ENCODE results near the gene SLC16A12. TPM values are rescaled to one million over a fixed set of nuclear protein-coding genes. Genes with fewer than 3 reads are reported as not detected.

Gene SLC16A12
- total and polyA plus RNA-seq, 2 of the 8 experiments (the other 6 are each of a cell fraction or from before 2014, with no cell fraction given) = 1.6 to 1.9 TPM

DNA sequence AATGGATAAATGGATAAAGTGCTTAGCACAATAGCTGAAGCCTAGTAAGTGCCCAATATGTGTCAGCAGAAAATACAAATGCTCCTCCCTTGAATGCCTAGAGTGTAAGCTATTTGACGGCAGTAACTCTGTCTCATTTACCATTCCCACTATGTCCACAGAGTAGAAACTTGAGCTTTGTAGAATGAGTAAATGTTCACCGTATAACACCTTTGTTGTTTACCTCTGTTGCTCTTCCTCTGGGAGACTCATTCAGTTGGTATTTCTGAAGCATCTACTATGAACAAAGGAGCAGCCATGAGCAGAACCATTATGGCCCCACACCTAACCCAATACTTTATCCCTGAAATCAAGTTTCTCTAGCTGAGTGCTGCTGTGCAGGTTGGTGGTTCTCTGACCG lies 8.4 kb upstream of the SLC16A12 start:
- POLR2A ChIA-PET (ENCODE audit: partially characterized antibody) = no interaction called here
- no peak overlapping the region for H3K9ac ChIP-seq (replicated peaks in 1 of 4; ENCODE audit: extremely low read depth in 1 of 4, low read depth in 3 of 4, low read length in 3 of 4)
- H3K23ac ChIP-seq (ENCODE audit: insufficient read length) = no peak overlapping the region
- no peak overlapping the region for H3K56ac ChIP-seq (replicated peaks; ENCODE audit: insufficient read length, low read depth, low read length)
- no peaks in the 10 kb centered on the region for H3K79me2 ChIP-seq (ENCODE audit: control insufficient read depth in 1 of 2, insufficient read depth in 2 of 2, low read length in 2 of 2)
- H3K27me3 ChIP-seq (replicated peaks in 1 of 4; ENCODE audit: control insufficient read depth in 3 of 4, extremely low read depth in 1 of 4, insufficient read depth in 3 of 4, low read length in 3 of 4) = no peaks in the 10 kb centered on the region
- no peak overlapping the region for H4K8ac ChIP-seq (ENCODE audit: extremely low read depth, insufficient read depth, low read length)
- no peak overlapping the region for H2AK5ac ChIP-seq (ENCODE audit: low read depth, low read length)
- no peak overlapping the region for H3K18ac ChIP-seq (ENCODE audit: extremely low read depth, low read length)
- no peak overlapping the region for H4K91ac ChIP-seq (replicated peaks; ENCODE audit: insufficient read length, low read length)
- DNase-seq (ENCODE audit: low read depth in 1 of 2, low spot score in 2 of 2) (no peak), FAIRE-seq (no peak)
- no peak overlapping the region for H3K14ac ChIP-seq (ENCODE audit: insufficient read length)
- no peaks in the 10 kb centered on the region for H4K20me1 ChIP-seq (replicated peaks in 1 of 2; ENCODE audit: control insufficient read depth in 1 of 2, insufficient read depth in 2 of 2, low read length in 2 of 2)
- CTCF ChIA-PET (ENCODE audit: partially characterized antibody) = interaction anchor here (0.7 to 1.8 kb wide), 5 partner anchors 8 to 325 kb away, joined by 3 to 4 read pairs (median 3); partner anchors contain the start of gene SLC16A12
- no peak overlapping the region for H2BK20ac ChIP-seq (ENCODE audit: low read length)
- H3K79me1 ChIP-seq (ENCODE audit: low read depth, low read length) = no peaks in the 10 kb centered on the region
- no peak overlapping the region for H2BK12ac ChIP-seq (ENCODE audit: low read depth, low read length)
- no peak overlapping the region for H3K4me2 ChIP-seq (ENCODE audit: insufficient read depth in 1 of 2, low read depth in 2 of 2, low read length in 2 of 2)
- no peaks in the 10 kb centered on the region for H3K23me2 ChIP-seq (ENCODE audit: low read depth, low read length)
- no peak overlapping the region for H3K4me3 ChIP-seq (ENCODE audit: extremely low read depth in 1 of 4, insufficient read depth in 2 of 4, low read depth in 3 of 4, low read length in 4 of 4)
- no peak overlapping the region for H4K5ac ChIP-seq (ENCODE audit: insufficient read length, low read depth, low read length)
- WGBS, 2 experiments (ENCODE audit: extremely low coverage in 1 of 2, insufficient coverage in 1 of 2, insufficient read length in 1 of 2, insufficient replicate concordance in 2 of 2, low coverage in 1 of 2, low lambda C conversion rate in 2 of 2, missing lambda C conversion rate in 1 of 2) = 92% methylated on average over 3 of the region's 3 CpGs; no CpG with 5 or more reads in 1 of the 2 experiments
- H3K36me3 ChIP-seq (ENCODE audit: control insufficient read depth in 2 of 4, insufficient read depth in 4 of 4, low read length in 3 of 4) = no peaks in the 10 kb centered on the region
- no peak overlapping the region for H2BK15ac ChIP-seq (ENCODE audit: low read length)
- H2AFZ ChIP-seq (ENCODE audit: low read length) = no peak overlapping the region
- H3K9me3 ChIP-seq (ENCODE audit: insufficient read depth in 2 of 2, low read depth in 1 of 2, low read length in 1 of 2) = no peaks in the 10 kb centered on the region
- no peak overlapping the region for H2BK120ac ChIP-seq (replicated peaks; ENCODE audit: low read depth, low read length)
- H3K27ac ChIP-seq (ENCODE audit: low read depth, low read length) = no peak overlapping the region
- no peak overlapping the region for H2BK5ac ChIP-seq (ENCODE audit: low read depth, low read length)
- no peak overlapping the region for H3K4ac ChIP-seq (replicated peaks; ENCODE audit: insufficient read length, low read depth, low read length)
- H3K4me1 ChIP-seq (replicated peaks in 1 of 4; ENCODE audit: control insufficient read depth in 3 of 4, insufficient read depth in 4 of 4, low read length in 3 of 4) = no peaks in the 10 kb centered on the region
- TF ChIP-seq RNF2 (IDR thresholded peaks at IDR 0.05; ENCODE audit: borderline replicate concordance, low read depth, low read length, missing control alignments, poor library complexity, severe bottlenecking) (no peak), GTF2F1 (IDR thresholded peaks at IDR 0.05; ENCODE audit: borderline replicate concordance, low read depth, low read length) (no peak), POLR2A (IDR thresholded peaks at IDR 0.05; ENCODE audit: control extremely low read depth in 1 of 2, low read depth in 2 of 2, low read length in 2 of 2) (no peak), SP2 (IDR thresholded peaks at IDR 0.05; ENCODE audit: low read length) (no peak)

All from H1 (cell line).